Stimulated activated naive CD8-positive, alpha-beta T cell treated with anti-CD3 and anti-CD28 coated beads, Interleukin-15, Interleukin-2, amounts not matched to agents 100 ng/mL and 50 ng/mL, for 24 hours (primary cell): ENCODE data around the gene MYH6.
"Not testable (repeated sequence)": the region's sequence is repeated elsewhere in the genome, so short reads cannot be mapped to it uniquely, and the experiment has no call there.

ENCODE experiments used
- H3K27ac Mint-ChIP-seq: one replicate; pipeline ENCODE4 v1.8.0; 2021; ENCODE audit warnings: mild to moderate bottlenecking, mixed read lengths
- H3K27me3 Mint-ChIP-seq: one replicate; pipeline ENCODE4 v1.8.0; 2021; ENCODE audit warnings: mixed read lengths
- H3K36me3 Mint-ChIP-seq: one replicate; pipeline ENCODE4 v1.8.0; 2021; ENCODE audit warnings: low read depth, mixed read lengths
- H3K4me1 Mint-ChIP-seq: one replicate; pipeline ENCODE4 v1.8.0; 2021; ENCODE audit warnings: low read depth, mixed read lengths
- H3K4me3 Mint-ChIP-seq: one replicate; pipeline ENCODE4 v1.8.0; 2021; ENCODE audit warnings: mild to moderate bottlenecking, mixed read lengths
- H3K9me3 Mint-ChIP-seq: one replicate; pipeline ENCODE4 v1.8.0; 2021; ENCODE audit warnings: mixed read lengths

The MYH6 gene

DNA sequence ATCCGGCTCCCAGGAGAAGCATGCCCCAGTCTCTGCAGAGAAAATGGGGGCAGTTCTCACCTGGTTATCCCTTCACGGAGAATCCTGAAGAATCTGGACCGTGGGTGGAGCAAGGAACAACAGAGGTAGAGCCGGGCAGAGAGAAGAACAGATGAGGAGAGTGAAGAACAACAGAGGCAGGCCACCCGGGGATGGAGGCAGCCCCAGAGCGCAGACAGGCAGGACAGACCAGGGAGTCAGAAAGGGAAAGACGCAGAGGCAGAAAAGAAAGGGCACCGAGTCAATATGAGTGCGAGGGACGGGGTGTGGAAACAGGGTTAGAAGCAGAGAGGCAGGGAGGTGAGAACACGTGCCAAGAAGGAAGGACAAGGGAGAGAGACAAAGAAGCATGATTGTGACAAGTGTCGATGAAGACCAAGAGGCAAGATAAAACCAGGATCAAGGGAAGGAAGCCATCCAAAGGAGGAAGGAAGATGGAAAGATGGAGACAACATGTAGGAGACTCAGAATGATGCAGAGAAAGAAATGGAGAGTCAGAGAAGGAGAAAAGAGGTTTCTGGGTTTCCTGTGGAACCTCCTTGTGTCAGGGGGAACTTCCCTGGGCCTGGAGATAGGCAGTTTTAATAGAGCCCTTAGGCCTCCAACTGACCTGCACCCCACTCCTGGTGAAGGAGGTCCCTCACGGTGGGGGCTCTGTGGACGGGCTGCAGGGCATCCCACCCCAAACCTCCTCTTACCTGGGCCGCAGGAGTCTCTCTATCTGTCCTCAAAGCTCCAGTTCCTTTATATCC, at the start of gene MYH6:
Gene MYH6 (minus strand): TSS at position 758 of the 791 bp plus-strand sequence. CDS start 1,050 bp downstream, outside the sequence.
- Mint-ChIP-seq H3K9me3 (no peaks in the 10 kb centered on the region), H3K4me1 (no peaks in the 10 kb centered on the region), H3K27ac (no peak within 1 kb of the TSS)

GRCh38 chr14:23456883-23457586, 49.0 kb upstream of the MYH6 start:
- peaks cover 42% of the 10 kb centered on the region for H3K27me3 Mint-ChIP-seq
- not testable (repeated sequence) for H3K9me3 Mint-ChIP-seq, H3K4me1 Mint-ChIP-seq, H3K4me3 Mint-ChIP-seq, H3K27ac Mint-ChIP-seq, H3K36me3 Mint-ChIP-seq

More for the DNA sequence above, at the start of gene MYH6:
- no peaks in the 10 kb centered on the region for H3K36me3 Mint-ChIP-seq
- H3K4me3 Mint-ChIP-seq, result no peak within 1 kb of the TSS
- H3K27me3 Mint-ChIP-seq, result peaks cover 6% of the 10 kb centered on the region

- H3K27me3 Mint-ChIP-seq, result peaks cover 40% of the 10 kb centered on the region
- H3K9me3 Mint-ChIP-seq, result no peaks in the 10 kb centered on the region
- H3K4me3 Mint-ChIP-seq, result no peak overlapping the region
- no peak overlapping the region for H3K27ac Mint-ChIP-seq
- no peaks in the 10 kb centered on the region for H3K36me3 Mint-ChIP-seq
- H3K4me1 Mint-ChIP-seq, result no peaks in the 10 kb centered on the region
These were observed 46.4 kb upstream of the MYH6 start for GRCh38 chr14:23454445-23454856.

- Mint-ChIP-seq H3K4me1 (no peaks in the 10 kb centered on the region), H3K27me3 (peaks cover 37% of the 10 kb centered on the region), H3K9me3 (no peaks in the 10 kb centered on the region), H3K36me3 (no peaks in the 10 kb centered on the region), H3K27ac (no peak overlapping the region), H3K4me3 (no peak overlapping the region)
These were observed 44.2 kb upstream of the MYH6 start for GRCh38 chr14:23452237-23452636.

DNA sequence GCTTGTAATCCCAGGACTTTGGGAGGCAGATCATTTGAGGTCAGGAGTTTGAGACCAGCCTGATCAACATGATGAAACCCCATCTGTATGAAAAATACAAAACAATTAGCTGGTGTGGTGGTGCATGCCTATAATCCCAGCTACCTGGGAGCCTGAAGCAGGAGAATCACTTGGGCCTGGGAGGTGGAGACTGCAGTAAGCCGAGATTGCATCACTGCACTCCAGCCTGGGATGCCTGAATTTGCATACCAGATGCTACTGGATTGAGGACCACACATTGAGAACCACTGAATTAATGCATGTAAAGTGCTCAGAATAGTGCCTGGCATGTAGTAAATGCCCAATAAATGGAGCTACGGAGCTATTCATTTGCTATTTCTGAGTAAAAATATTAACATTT, 42.3 kb upstream of the MYH6 start:
- peaks cover 33% of the 10 kb centered on the region for H3K27me3 Mint-ChIP-seq
- H3K9me3 Mint-ChIP-seq, result no peaks in the 10 kb centered on the region
- no peak overlapping the region for H3K27ac Mint-ChIP-seq
- no peaks in the 10 kb centered on the region for H3K4me1 Mint-ChIP-seq
- H3K4me3 Mint-ChIP-seq, result no peak overlapping the region
- H3K36me3 Mint-ChIP-seq, result no peaks in the 10 kb centered on the region

DNA sequence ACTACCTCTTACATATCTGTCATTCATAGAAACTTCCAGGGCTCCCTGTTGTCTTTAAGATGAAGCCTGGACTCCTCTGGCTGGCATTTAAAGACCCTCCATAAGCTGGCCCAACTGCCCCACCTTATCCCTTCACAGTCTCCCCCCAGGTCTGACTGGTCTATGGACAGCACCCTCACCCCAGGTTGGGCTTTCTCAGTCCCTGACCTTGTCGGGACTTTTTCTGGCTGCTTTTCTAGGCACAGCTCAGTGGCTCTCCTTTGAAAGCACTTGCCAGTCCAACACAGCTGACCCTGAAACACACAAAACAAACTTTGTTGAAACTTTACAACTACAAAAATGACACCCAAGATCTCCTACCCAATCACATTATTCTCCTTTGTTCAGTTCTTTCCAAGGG, 41.2 kb upstream of the MYH6 start:
- Mint-ChIP-seq H3K4me1 (no peaks in the 10 kb centered on the region), H3K27ac (no peak overlapping the region), H3K27me3 (peaks cover 26% of the 10 kb centered on the region), H3K9me3 (no peaks in the 10 kb centered on the region), H3K4me3 (no peak overlapping the region), H3K36me3 (no peaks in the 10 kb centered on the region)

GRCh38 chr14:23447361-23448350, 39.6 kb upstream of the MYH6 start:
- H3K4me1 Mint-ChIP-seq, result no peaks in the 10 kb centered on the region
- H3K27ac Mint-ChIP-seq, result peak overlapping the region; percentile 86
- H3K27me3 Mint-ChIP-seq, result peaks cover 18% of the 10 kb centered on the region
- no peaks in the 10 kb centered on the region for H3K36me3 Mint-ChIP-seq
- peak overlapping the region; percentile 12 for H3K4me3 Mint-ChIP-seq
- H3K9me3 Mint-ChIP-seq, result no peaks in the 10 kb centered on the region

DNA sequence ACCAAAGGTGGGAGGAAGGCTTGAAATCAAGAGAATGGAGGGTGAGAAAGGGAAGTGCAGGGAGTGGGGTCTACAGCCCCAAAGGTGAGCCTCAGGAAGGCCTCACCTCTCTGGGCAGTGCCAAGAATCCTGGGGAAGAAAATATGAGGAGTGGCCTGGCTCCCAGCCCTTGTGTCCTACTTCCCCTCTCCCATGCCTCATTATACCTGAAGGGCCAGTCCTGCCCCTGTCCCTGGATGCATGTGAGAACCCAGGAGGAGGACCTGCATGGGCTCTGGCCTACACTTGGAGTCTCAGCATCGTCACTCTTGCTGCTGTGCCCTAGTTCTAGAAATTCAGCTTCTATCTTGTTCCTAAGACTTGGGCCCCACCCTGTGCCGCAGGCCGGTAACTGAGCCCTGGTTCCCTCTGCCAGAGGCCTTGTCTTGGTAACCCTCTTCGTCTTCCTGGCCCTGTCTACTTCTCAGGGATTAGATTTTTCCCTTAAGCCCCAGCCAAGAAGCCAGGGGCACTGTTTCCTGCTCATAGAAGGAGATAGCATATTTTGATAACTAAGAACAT, 38.3 kb upstream of the MYH6 start:
- H3K9me3 Mint-ChIP-seq, result no peaks in the 10 kb centered on the region
- H3K4me3 Mint-ChIP-seq, result no peak overlapping the region
- no peak overlapping the region for H3K27ac Mint-ChIP-seq
- H3K27me3 Mint-ChIP-seq, result peaks cover 17% of the 10 kb centered on the region
- H3K4me1 Mint-ChIP-seq, result no peaks in the 10 kb centered on the region
- H3K36me3 Mint-ChIP-seq, result no peaks in the 10 kb centered on the region

GRCh38 chr14:23445773-23446172, 37.7 kb upstream of the MYH6 start:
- Mint-ChIP-seq H3K4me3 (no peak overlapping the region), H3K4me1 (no peaks in the 10 kb centered on the region), H3K36me3 (no peaks in the 10 kb centered on the region), H3K27me3 (peaks cover 16% of the 10 kb centered on the region), H3K27ac (no peak overlapping the region), H3K9me3 (no peaks in the 10 kb centered on the region)

DNA sequence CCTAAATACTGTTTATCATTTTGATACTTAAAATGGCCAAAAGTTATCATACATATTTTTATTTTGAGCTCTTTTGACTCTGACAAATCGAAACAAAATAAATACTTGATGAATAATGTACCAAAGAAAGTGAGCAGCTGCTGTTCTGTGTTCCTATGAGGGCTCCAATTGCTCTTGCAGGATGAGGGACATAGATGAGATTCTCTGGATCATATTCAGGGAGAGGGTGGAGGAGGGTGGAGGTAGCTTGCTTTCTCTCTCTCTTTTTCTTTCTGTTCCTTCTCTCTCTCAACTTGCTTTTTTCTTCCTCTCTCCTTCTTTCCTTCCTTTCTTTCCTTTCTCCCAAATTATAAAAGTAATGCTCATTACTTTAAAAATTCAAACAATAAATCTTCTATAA, 36.2 kb upstream of the MYH6 start:
- H3K36me3 Mint-ChIP-seq, result no peaks in the 10 kb centered on the region
- no peak overlapping the region for H3K4me3 Mint-ChIP-seq
- H3K4me1 Mint-ChIP-seq, result no peaks in the 10 kb centered on the region
- no peak overlapping the region for H3K27ac Mint-ChIP-seq
- no peaks in the 10 kb centered on the region for H3K9me3 Mint-ChIP-seq
- H3K27me3 Mint-ChIP-seq, result peaks cover 8% of the 10 kb centered on the region

GRCh38 chr14:23443881-23444280, 35.8 kb upstream of the MYH6 start:
- H3K27me3 Mint-ChIP-seq, result peaks cover 8% of the 10 kb centered on the region
- no peaks in the 10 kb centered on the region for H3K9me3 Mint-ChIP-seq
- no peaks in the 10 kb centered on the region for H3K36me3 Mint-ChIP-seq
- no peak overlapping the region for H3K27ac Mint-ChIP-seq
- no peak overlapping the region for H3K4me3 Mint-ChIP-seq
- no peaks in the 10 kb centered on the region for H3K4me1 Mint-ChIP-seq

GRCh38 chr14:23443411-23443812, 35.3 kb upstream of the MYH6 start:
- Mint-ChIP-seq H3K4me1 (no peaks in the 10 kb centered on the region), H3K4me3 (no peak overlapping the region), H3K36me3 (no peaks in the 10 kb centered on the region), H3K27ac (no peak overlapping the region), H3K27me3 (peaks cover 8% of the 10 kb centered on the region), H3K9me3 (no peaks in the 10 kb centered on the region)

- H3K27me3 Mint-ChIP-seq, result peaks cover 6% of the 10 kb centered on the region
- H3K9me3 Mint-ChIP-seq, result no peaks in the 10 kb centered on the region
- no peaks in the 10 kb centered on the region for H3K36me3 Mint-ChIP-seq
- H3K4me3 Mint-ChIP-seq, result no peak overlapping the region
- no peak overlapping the region for H3K27ac Mint-ChIP-seq
- H3K4me1 Mint-ChIP-seq, result no peaks in the 10 kb centered on the region
These were observed 34.8 kb upstream of the MYH6 start for GRCh38 chr14:23442721-23443356.

DNA sequence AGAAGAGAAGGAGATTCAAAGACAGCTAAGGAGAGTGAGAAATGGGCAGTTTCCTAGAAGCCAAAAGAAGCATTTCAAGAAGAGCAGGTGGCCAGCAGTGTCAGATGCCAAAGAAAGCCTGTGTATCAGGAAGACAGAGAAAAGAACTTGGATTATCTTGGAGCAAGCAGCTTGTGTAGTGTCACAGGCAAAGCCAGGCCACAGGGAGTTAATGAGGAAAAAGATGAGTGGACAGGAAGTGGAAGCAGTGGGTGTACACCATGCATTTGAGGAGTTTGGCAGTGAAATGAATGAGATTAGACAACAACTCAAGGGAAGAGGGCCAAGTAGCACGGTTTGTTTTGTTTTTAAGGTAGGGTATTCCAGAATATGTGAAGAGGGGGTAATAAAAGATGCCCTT, 33.0 kb upstream of the MYH6 start:
- Mint-ChIP-seq H3K36me3 (no peaks in the 10 kb centered on the region), H3K27me3 (peaks cover 5% of the 10 kb centered on the region), H3K9me3 (no peaks in the 10 kb centered on the region), H3K27ac (no peak overlapping the region), H3K4me3 (no peak overlapping the region), H3K4me1 (no peaks in the 10 kb centered on the region)
